Neuronal stem cell (in vitro differentiated cells): ENCODE measurements around the gene SORCS2.

Source experiments
- DNase-seq: peaks from one replicate; pipeline ENCODE4 v3.0.0-alpha.2; 2013; ENCODE audit warnings: low spot score
- H2AFZ ChIP-seq: one replicate; pipeline ENCODE4 v1.6.1; 2013; ENCODE audit warnings: mild to moderate bottlenecking, low read length, inconsistent platforms
- H2AK5ac ChIP-seq: 2 replicates; pipeline ENCODE4 v1.6.1; 2013; ENCODE audit warnings: low read depth, mild to moderate bottlenecking, inconsistent platforms, low read length, moderate library complexity, mixed read lengths
- H2BK120ac ChIP-seq: 2 replicates; pipeline ENCODE4 v1.6.1; 2013; ENCODE audit warnings: low read depth, mild to moderate bottlenecking, inconsistent platforms, low read length, moderate library complexity, mixed read lengths
- H2BK12ac ChIP-seq: one replicate; pipeline ENCODE4 v1.6.1; 2013; ENCODE audit warnings: low read length, inconsistent platforms
- H2BK15ac ChIP-seq: 2 replicates; pipeline ENCODE4 v1.6.1; 2013; ENCODE audit warnings: mild to moderate bottlenecking, low read length, inconsistent platforms, mixed read lengths
- H2BK5ac ChIP-seq: one replicate; pipeline ENCODE4 v1.6.1; 2013; ENCODE audit warnings: inconsistent platforms, mild to moderate bottlenecking, low read length, moderate library complexity
- H3K14ac ChIP-seq: one replicate; pipeline ENCODE4 v1.6.1; 2013; ENCODE audit warnings: low read length, inconsistent platforms
- H3K18ac ChIP-seq: 2 replicates; pipeline ENCODE4 v1.6.1; 2013; ENCODE audit warnings: low read length, inconsistent platforms
- H3K23ac ChIP-seq: 2 replicates; pipeline ENCODE4 v1.6.1; 2013; ENCODE audit warnings: low read depth, mild to moderate bottlenecking, mixed read lengths, low read length, inconsistent platforms; ENCODE audit not compliant: poor library complexity
- H3K27ac ChIP-seq: replicated peaks from 3 replicates; pipeline ENCODE4 v1.5.1; 2013; ENCODE audit warnings: low read length, inconsistent platforms
- H3K27me3 ChIP-seq, 3 experiments: 2 replicates each; pipeline ENCODE4 v1.6.1; 2013; ENCODE audit warnings: low read length in 3 of 3, mild to moderate bottlenecking in 2 of 3, inconsistent platforms in 1 of 3, low read depth in 1 of 3, mixed read lengths in 1 of 3, moderate library complexity in 1 of 3; ENCODE audit not compliant: control insufficient read depth in 3 of 3, insufficient read depth in 3 of 3
- H3K36me3 ChIP-seq, 2 donors: replicated peaks in 1 of 2; 2 replicates each; pipeline ENCODE4 v1.6.1; 2013; ENCODE audit warnings: low read length in 2 of 2; ENCODE audit not compliant: control insufficient read depth in 2 of 2, insufficient read depth in 2 of 2
- H3K4ac ChIP-seq: 2 replicates; pipeline ENCODE4 v1.6.1; 2013; ENCODE audit warnings: inconsistent platforms, mild to moderate bottlenecking, low read length, moderate library complexity
- H3K4me1 ChIP-seq, 2 donors: 1 replicate in 1 of 2; 2 replicates in 1 of 2; pipeline ENCODE4 v1.6.1; 2013; ENCODE audit warnings: low read length in 2 of 2, low read depth in 1 of 2; ENCODE audit not compliant: control insufficient read depth in 2 of 2, insufficient read depth in 1 of 2
- H3K4me2 ChIP-seq: one replicate; pipeline ENCODE4 v1.6.1; 2013; ENCODE audit warnings: mild to moderate bottlenecking, low read length, inconsistent platforms; ENCODE audit not compliant: insufficient read depth, poor library complexity, severe bottlenecking
- H3K4me3 ChIP-seq, 2 donors: 2 replicates each; pipeline ENCODE4 v1.5.1; 2013; ENCODE audit warnings: low read length in 2 of 2, mild to moderate bottlenecking in 2 of 2, inconsistent platforms in 1 of 2, moderate library complexity in 1 of 2
- H3K79me1 ChIP-seq: one replicate; pipeline ENCODE4 v1.6.1; 2013; ENCODE audit warnings: low read depth, mild to moderate bottlenecking, inconsistent platforms, low read length, moderate library complexity
- H3K9ac ChIP-seq: one replicate; pipeline ENCODE4 v1.6.1; 2013; ENCODE audit warnings: mild to moderate bottlenecking, low read depth, low read length, inconsistent platforms; ENCODE audit not compliant: poor library complexity
- H3K9me3 ChIP-seq, 2 donors: replicated peaks in 1 of 2; 2 replicates each; pipeline versions ENCODE3 to v1.6.1; 2013; ENCODE audit warnings: low read length in 2 of 2, mild to moderate bottlenecking in 2 of 2, inconsistent platforms in 1 of 2, low read depth in 1 of 2, mixed read lengths in 1 of 2, moderate library complexity in 1 of 2; ENCODE audit not compliant: control insufficient read depth in 2 of 2, insufficient read depth in 1 of 2
- H4K8ac ChIP-seq: one replicate; pipeline ENCODE4 v1.6.1; 2013; ENCODE audit warnings: low read depth, mild to moderate bottlenecking, inconsistent platforms, low read length, moderate library complexity
- H4K91ac ChIP-seq: one replicate; pipeline ENCODE4 v1.6.1; 2013; ENCODE audit warnings: low read length, low read depth, mild to moderate bottlenecking, inconsistent platforms; ENCODE audit not compliant: poor library complexity
- WGBS, 2 donors: extraction: QIAGEN DNeasy Blood & Tissue Kit; methylation state at CpG; one replicate each; pipeline ENCODE4 v1.1.7; 2013; ENCODE audit warnings: missing lambda C conversion rate in 2 of 2, mixed read lengths in 1 of 2; ENCODE audit not compliant: insufficient read length in 2 of 2, insufficient replicate concordance in 1 of 2; ENCODE audit errors: extremely low coverage in 2 of 2; 5-methylcytosine and 5-hydroxymethylcytosine counted together

SORCS2 gene

GRCh38 chr4:7673121-7673520, 480.8 kb downstream of the SORCS2 start:
- peaks cover 0 to 7% of the 10 kb centered on the region in 2 donors for H3K4me1 ChIP-seq
- H3K79me1 ChIP-seq = no peaks in the 10 kb centered on the region
- H2BK5ac ChIP-seq = no peak overlapping the region
- H3K9me3 ChIP-seq = peaks cover 0 to 3% of the 10 kb centered on the region in 2 donors
- no peak overlapping the region for H3K4ac ChIP-seq
- peaks cover 0 to 6% (median 0%) of the 10 kb centered on the region in 3 experiments for H3K27me3 ChIP-seq
- H4K8ac ChIP-seq = no peak overlapping the region
- H2AFZ ChIP-seq = no peak overlapping the region
- H3K9ac ChIP-seq = no peak overlapping the region
- H3K4me3 ChIP-seq = no peak overlapping the region
- no peak overlapping the region for H3K4me2 ChIP-seq
- H3K36me3 ChIP-seq = no peaks in the 10 kb centered on the region
- H2AK5ac ChIP-seq = no peak overlapping the region
- no peak for DNase-seq
- H3K23ac ChIP-seq = no peak overlapping the region
- no peak overlapping the region for H3K18ac ChIP-seq
- H4K91ac ChIP-seq = no peak overlapping the region
- H3K27ac ChIP-seq = no peak overlapping the region
- H3K14ac ChIP-seq = no peak overlapping the region
- no peak overlapping the region for H2BK15ac ChIP-seq
- no peak overlapping the region for H2BK120ac ChIP-seq
- no CpG with 5 or more reads among the region's 9 CpGs for WGBS, 2 donors
- H2BK12ac ChIP-seq = no peak overlapping the region

DNA sequence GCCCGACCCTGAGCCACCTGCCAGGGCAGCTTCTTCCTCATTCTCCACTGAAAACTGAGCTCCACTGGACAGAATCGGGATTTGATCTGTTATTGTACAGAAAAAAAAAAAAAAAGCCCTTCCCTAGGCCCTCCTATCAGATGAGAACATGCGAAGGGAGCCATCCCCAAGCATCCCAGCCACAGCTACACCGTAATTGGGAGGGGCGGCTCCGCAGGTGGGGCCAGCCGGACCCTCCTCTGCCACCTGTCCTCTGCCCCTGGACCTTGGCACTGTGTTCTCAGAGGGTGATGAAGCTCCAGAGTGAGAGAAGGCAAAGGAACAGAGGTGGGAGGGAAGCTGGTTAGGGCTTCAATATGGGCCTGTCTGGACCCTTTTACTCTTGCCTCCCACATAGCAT, 482.4 kb downstream of the SORCS2 start:
- Histone ChIP-seq H3K4ac (no peak overlapping the region), H3K36me3 (no peaks in the 10 kb centered on the region), H4K91ac (no peak overlapping the region), H3K4me2 (no peak overlapping the region), H2BK5ac (no peak overlapping the region), H2BK120ac (no peak overlapping the region), H3K14ac (no peak overlapping the region), H3K4me3 (no peak overlapping the region), H3K9me3 (peaks cover 0 to 3% of the 10 kb centered on the region in 2 donors), H3K27ac (no peak overlapping the region), H2AK5ac (no peak overlapping the region), H2BK12ac (no peak overlapping the region), H2BK15ac (no peak overlapping the region), H3K9ac (no peak overlapping the region), H3K27me3 (peaks cover 0 to 6% (median 0%) of the 10 kb centered on the region in 3 experiments), H3K79me1 (no peaks in the 10 kb centered on the region), H4K8ac (no peak overlapping the region), H3K18ac (no peak overlapping the region), H3K23ac (no peak overlapping the region), H2AFZ (no peak overlapping the region), H3K4me1 (peaks cover 0 to 7% of the 10 kb centered on the region in 2 donors)
- no peak for DNase-seq
- WGBS, 2 donors = no CpG with 5 or more reads among the region's 7 CpGs

- Histone ChIP-seq H3K4me3 (no peak overlapping the region), H3K14ac (no peak overlapping the region), H4K91ac (no peak overlapping the region), H3K79me1 (no peaks in the 10 kb centered on the region), H3K4me2 (no peak overlapping the region), H2BK5ac (no peak overlapping the region), H3K9me3 (peaks cover 0 to 3% of the 10 kb centered on the region in 2 donors), H2BK12ac (no peak overlapping the region), H3K27ac (no peak overlapping the region), H3K27me3 (peaks cover 0 to 6% (median 0%) of the 10 kb centered on the region in 3 experiments), H2AK5ac (peak overlapping the region; percentile 4), H2BK120ac (no peak overlapping the region), H4K8ac (no peak overlapping the region), H3K18ac (no peak overlapping the region), H2BK15ac (no peak overlapping the region), H3K23ac (no peak overlapping the region), H3K36me3 (no peaks in the 10 kb centered on the region), H3K4me1 (peaks cover 0 to 7% of the 10 kb centered on the region in 2 donors), H3K9ac (peak overlapping the region; percentile 45), H2AFZ (no peak overlapping the region), H3K4ac (no peak overlapping the region)
- WGBS, 2 donors = no CpG with 5 or more reads among the region's 6 CpGs
- no peak for DNase-seq
Measured at GRCh38 chr4:7675136-7675535, 482.8 kb downstream of the SORCS2 start.

DNA sequence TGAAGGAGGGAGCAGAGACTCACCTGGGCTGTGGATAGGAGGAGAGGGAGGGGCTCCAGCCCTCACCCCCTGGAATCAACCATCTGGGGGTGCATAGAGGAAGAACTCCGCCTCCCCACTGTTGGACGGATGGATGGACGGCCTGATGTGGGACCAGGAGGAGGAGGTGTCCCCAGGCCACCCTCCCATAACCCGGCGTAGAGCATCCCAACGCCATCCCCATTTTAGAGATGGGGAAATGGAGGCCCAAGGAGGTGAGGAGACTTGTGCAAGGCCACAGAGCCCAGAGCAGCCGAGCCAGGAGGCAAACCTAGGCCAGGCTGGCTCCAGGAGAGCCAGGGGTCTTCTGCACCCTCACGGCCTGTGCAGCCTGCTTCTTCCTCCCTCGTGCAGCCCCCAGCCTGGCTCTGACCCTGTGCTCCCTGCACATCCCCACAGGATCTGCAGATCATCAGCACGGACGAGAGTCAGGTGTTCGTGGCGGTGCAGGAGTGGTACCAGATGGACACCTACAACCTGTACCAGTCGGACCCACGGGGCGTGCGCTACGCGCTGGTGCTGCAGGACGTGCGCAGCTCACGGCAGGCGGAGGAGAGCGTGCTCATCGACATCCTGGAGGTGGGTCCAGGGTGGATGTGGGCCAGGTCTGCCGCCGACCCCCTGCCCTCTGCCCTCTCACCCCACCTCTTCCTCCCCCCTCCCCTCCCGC, 483.4 kb downstream of the SORCS2 start:
- peak overlapping the region; percentile 77 for H4K91ac ChIP-seq
- no peak overlapping the region for H3K4me2 ChIP-seq
- H3K18ac ChIP-seq = peak overlapping the region; percentile 83
- whole genome bisulfite sequencing, 2 donors = no CpG with 5 or more reads among the region's 28 CpGs
- no peak overlapping the region for H3K4ac ChIP-seq
- peak overlapping the region; percentile 15 for H3K9ac ChIP-seq
- no peak overlapping the region for H3K27ac ChIP-seq
- no peak for DNase-seq
- no peaks in the 10 kb centered on the region for H3K9me3 ChIP-seq
- peak overlapping the region; percentile 82 for H2BK15ac ChIP-seq
- no peak overlapping the region for H2BK120ac ChIP-seq
- H2AK5ac ChIP-seq = peak overlapping the region; percentile 4
- H2BK12ac ChIP-seq = no peak overlapping the region
- peaks cover 0 to 11% (median 0%) of the 10 kb centered on the region in 3 experiments for H3K27me3 ChIP-seq
- peak overlapping the region; percentile 62 for H3K23ac ChIP-seq
- H3K14ac ChIP-seq = no peak overlapping the region
- H3K4me1 ChIP-seq = peaks cover 0 to 7% of the 10 kb centered on the region in 2 donors
- H4K8ac ChIP-seq = peak overlapping the region; percentile 26
- peak overlapping the region in 1 of 2 donors; percentile 53 for H3K4me3 ChIP-seq
- H3K36me3 ChIP-seq = no peaks in the 10 kb centered on the region
- no peak overlapping the region for H2BK5ac ChIP-seq
- H3K79me1 ChIP-seq = no peaks in the 10 kb centered on the region
- H2AFZ ChIP-seq = no peak overlapping the region
